Spinal cord (tissue), 10 donors: ENCODE results near the gene EPM2A. TPM values are rescaled to one million over a fixed set of nuclear protein-coding genes. Genes with fewer than 3 reads are reported as not detected.
A peak's percentile ranks its signal among the peaks of the same experiment; 100 is the strongest.
"Not testable (repeated sequence)": the region's sequence is repeated elsewhere in the genome, so short reads cannot be mapped to it uniquely, and the experiment has no call there.

ENCODE experiments used
- DNase-seq, 6 donors: peaks; one replicate each; pipeline versions ENCODE4 v3.0.0 to v3.0.0-alpha.2; 2013 to 2015; ENCODE audit warnings: low spot score in 6 of 6, low read depth in 4 of 6
- H3K27ac ChIP-seq: one replicate; pipeline ENCODE4 v1.5.1; 2013; ENCODE audit warnings: low read depth, low read length, control low read depth
- H3K27me3 ChIP-seq: one replicate; pipeline ENCODE4 v1.6.1; 2013; ENCODE audit warnings: low read length; ENCODE audit not compliant: control insufficient read depth, insufficient read depth
- H3K36me3 ChIP-seq: one replicate; pipeline ENCODE4 v1.6.1; 2013; ENCODE audit warnings: low read length; ENCODE audit not compliant: control insufficient read depth, insufficient read depth
- H3K4me1 ChIP-seq: one replicate; pipeline ENCODE4 v1.6.1; 2013; ENCODE audit warnings: low read length; ENCODE audit not compliant: control insufficient read depth, insufficient read depth
- H3K4me3 ChIP-seq: one replicate; pipeline ENCODE4 v1.5.1; 2013; ENCODE audit warnings: low read depth, low read length, control low read depth
- H3K9me3 ChIP-seq: one replicate; pipeline ENCODE4 v1.6.1; 2013; ENCODE audit warnings: low read length; ENCODE audit not compliant: control insufficient read depth, insufficient read depth
- WGBS: methylation state at CpG from one replicate; pipeline ENCODE4 v1.1.5; 2013; ENCODE audit warnings: missing lambda C conversion rate; ENCODE audit not compliant: insufficient coverage; 5-methylcytosine and 5-hydroxymethylcytosine counted together
- polyA plus RNA-seq, 2 donors: library from polyadenylated mRNA; unstranded; fragments of 120-200 nt; gene quantifications; one replicate each; pipeline ENCODE4 v1.2.1, GENCODE V29; 2013; ENCODE audit not compliant: insufficient read length in 2 of 2
- total RNA-seq, 2 donors: library from RNA; depleted of rRNA in 1 of 2; stranded (reverse); fragments of 120-200 nt in 1 of 2; fragments of >200 nt in 1 of 2; gene quantifications; one replicate each; pipeline versions ENCODE4 v1.2.3 to v1.2.4, GENCODE V29; 2013 to 2014
- donor health status: healthy.

EPM2A gene
- total and polyA plus RNA-seq, 4 donors, result 13.2 to 23.3 (median 15.2) TPM

- Histone ChIP-seq H3K27me3 (no peaks in the 10 kb centered on the region), H3K36me3 (no peaks in the 10 kb centered on the region), H3K9me3 (no peaks in the 10 kb centered on the region), H3K4me1 (no peaks in the 10 kb centered on the region), H3K4me3 (no peak overlapping the region), H3K27ac (no peak overlapping the region)
- no peak for DNase-seq
Observed at GRCh38 chr6:145755682-145756081, 20.4 kb upstream of the EPM2A start.

- no peak overlapping the region for H3K27ac ChIP-seq
- DNase-seq, result no peak
- H3K4me3 ChIP-seq, result no peak overlapping the region
- no peaks in the 10 kb centered on the region for H3K36me3 ChIP-seq
- no peaks in the 10 kb centered on the region for H3K4me1 ChIP-seq
- H3K27me3 ChIP-seq, result no peaks in the 10 kb centered on the region
- H3K9me3 ChIP-seq, result no peaks in the 10 kb centered on the region
- WGBS, result no CpG with 5 or more reads among the region's 2 CpGs
Observed at GRCh38 chr6:145752638-145753037, 17.3 kb upstream of the EPM2A start.

GRCh38 chr6:145749632-145750031, 14.3 kb upstream of the EPM2A start:
- Histone ChIP-seq H3K27me3 (no peaks in the 10 kb centered on the region), H3K9me3 (peaks cover 2% of the 10 kb centered on the region), H3K36me3 (no peaks in the 10 kb centered on the region), H3K27ac (no peak overlapping the region), H3K4me1 (no peaks in the 10 kb centered on the region), H3K4me3 (no peak overlapping the region)
- WGBS, result no CpG with 5 or more reads among the region's 1 CpG
- DNase-seq, result no peak

- H3K4me3 ChIP-seq, result no peak overlapping the region
- no peak for DNase-seq
- H3K27ac ChIP-seq, result no peak overlapping the region
- H3K9me3 ChIP-seq, result peaks cover 2% of the 10 kb centered on the region
- no peaks in the 10 kb centered on the region for H3K36me3 ChIP-seq
- H3K27me3 ChIP-seq, result no peaks in the 10 kb centered on the region
- H3K4me1 ChIP-seq, result no peaks in the 10 kb centered on the region
- WGBS, result no CpG with 5 or more reads among the region's 1 CpG
Observed at GRCh38 chr6:145745861-145746260, 10.5 kb upstream of the EPM2A start.

GRCh38 chr6:145744619-145745018, 9.3 kb upstream of the EPM2A start:
- H3K36me3 ChIP-seq, result no peaks in the 10 kb centered on the region
- no peak overlapping the region for H3K4me3 ChIP-seq
- no CpG with 5 or more reads among the region's 2 CpGs for WGBS
- H3K9me3 ChIP-seq, result peaks cover 2% of the 10 kb centered on the region
- no peaks in the 10 kb centered on the region for H3K4me1 ChIP-seq
- H3K27ac ChIP-seq, result no peak overlapping the region
- DNase-seq, result no peak
- H3K27me3 ChIP-seq, result no peaks in the 10 kb centered on the region

- H3K9me3 ChIP-seq, result peaks cover 2% of the 10 kb centered on the region
- H3K27me3 ChIP-seq, result no peaks in the 10 kb centered on the region
- no peak overlapping the region for H3K27ac ChIP-seq
- no peak for DNase-seq
- no CpG with 5 or more reads among the region's 2 CpGs for WGBS
- no peak overlapping the region for H3K4me3 ChIP-seq
- H3K36me3 ChIP-seq, result no peaks in the 10 kb centered on the region
- H3K4me1 ChIP-seq, result no peaks in the 10 kb centered on the region
Observed at GRCh38 chr6:145743332-145743731, 8.0 kb upstream of the EPM2A start.

GRCh38 chr6:145742472-145742871, 7.2 kb upstream of the EPM2A start:
- H3K9me3 ChIP-seq, H3K36me3 ChIP-seq, H3K4me1 ChIP-seq, H3K27me3 ChIP-seq, H3K27ac ChIP-seq, H3K4me3 ChIP-seq, DNase-seq: not testable (repeated sequence)
- whole genome bisulfite sequencing, result 82% methylated on average over 6 of the region's 6 CpGs

GRCh38 chr6:145739685-145740084, 4.4 kb upstream of the EPM2A start:
- not testable (repeated sequence) for H3K4me3 ChIP-seq, H3K9me3 ChIP-seq, DNase-seq, H3K27ac ChIP-seq, H3K4me1 ChIP-seq, H3K36me3 ChIP-seq, H3K27me3 ChIP-seq
- no CpG with 5 or more reads among the region's 5 CpGs for WGBS

GRCh38 chr6:145738265-145738664, 2.9 kb upstream of the EPM2A start:
- H3K4me1 ChIP-seq, result no peaks in the 10 kb centered on the region
- no peaks in the 10 kb centered on the region for H3K27me3 ChIP-seq
- H3K36me3 ChIP-seq, result no peaks in the 10 kb centered on the region
- H3K4me3 ChIP-seq, result no peak overlapping the region
- DNase-seq, result no peak
- H3K9me3 ChIP-seq, result no peaks in the 10 kb centered on the region
- H3K27ac ChIP-seq, result no peak overlapping the region

GRCh38 chr6:145736661-145737144, 1.4 kb upstream of the EPM2A start:
- H3K4me3 ChIP-seq, result peak overlapping the region; percentile 27

More at GRCh38 chr6:145736661-145737144, 1.4 kb upstream of the EPM2A start:
- no peaks in the 10 kb centered on the region for H3K4me1 ChIP-seq
- H3K27ac ChIP-seq, result peak overlapping the region; percentile 99
- no peaks in the 10 kb centered on the region for H3K9me3 ChIP-seq
- DNase-seq, result peak in 3 of 6 donors; percentile 50 to 78 (median 59)
- no peaks in the 10 kb centered on the region for H3K36me3 ChIP-seq
- 31% methylated on average over 2 of the region's 7 CpGs for WGBS
- no peaks in the 10 kb centered on the region for H3K27me3 ChIP-seq
